Measurements from ENCODE around the gene CD164.

Gene CD164

GRCh38 chr6:109362102-109362884, 20.0 kb downstream of the CD164 start:
- no peaks in the 10 kb centered on the region for H3K27me3 ChIP-seq
- no peak for DNase-seq
- no peaks in the 10 kb centered on the region for H3K9me3 ChIP-seq
- H3K4me3 ChIP-seq (ENCODE audit: low read depth, low read length): no peak overlapping the region
- no peaks in the 10 kb centered on the region for H3K4me1 ChIP-seq
- peaks cover 50% of the 10 kb centered on the region for H3K36me3 ChIP-seq
- TF ChIP-seq CTCF (IDR thresholded peaks at IDR 0.05; ENCODE audit: low read depth, low read length): no peak

GRCh38 chr6:109360791-109361190, 21.5 kb downstream of the CD164 start:
- no peak overlapping the region for H3K4me3 ChIP-seq (ENCODE audit: low read depth, low read length)
- no peak for DNase-seq

GRCh38 chr6:109360281-109360680, 22.0 kb downstream of the CD164 start:
- Histone ChIP-seq H3K36me3 (peaks cover 32% of the 10 kb centered on the region), H3K4me1 (no peaks in the 10 kb centered on the region), H3K27me3 (no peaks in the 10 kb centered on the region), H3K4me3 (ENCODE audit: low read depth, low read length) (no peak overlapping the region), H3K9me3 (no peaks in the 10 kb centered on the region)
- TF ChIP-seq CTCF (IDR thresholded peaks at IDR 0.05; ENCODE audit: low read depth, low read length): no peak
- DNase-seq: no peak

More at GRCh38 chr6:109360791-109361190, 21.5 kb downstream of the CD164 start:
- no peak for TF ChIP-seq CTCF (IDR thresholded peaks at IDR 0.05; ENCODE audit: low read depth, low read length)
- Histone ChIP-seq H3K27me3 (no peaks in the 10 kb centered on the region), H3K36me3 (peaks cover 37% of the 10 kb centered on the region), H3K4me1 (no peaks in the 10 kb centered on the region), H3K9me3 (no peaks in the 10 kb centered on the region)

GRCh38 chr6:109359248-109359647, 23.0 kb downstream of the CD164 start:
- no peak for DNase-seq
- no peak for TF ChIP-seq CTCF (IDR thresholded peaks at IDR 0.05; ENCODE audit: low read depth, low read length)
- Histone ChIP-seq H3K4me1 (no peaks in the 10 kb centered on the region), H3K27me3 (no peaks in the 10 kb centered on the region), H3K9me3 (no peaks in the 10 kb centered on the region), H3K36me3 (peaks cover 25% of the 10 kb centered on the region), H3K4me3 (ENCODE audit: low read depth, low read length) (no peak overlapping the region)

- no peak overlapping the region for H3K4me3 ChIP-seq (ENCODE audit: low read depth, low read length)
- no peaks in the 10 kb centered on the region for H3K9me3 ChIP-seq
- DNase-seq: no peak
- H3K27me3 ChIP-seq: no peaks in the 10 kb centered on the region
- no peaks in the 10 kb centered on the region for H3K4me1 ChIP-seq
- no peak for TF ChIP-seq CTCF (IDR thresholded peaks at IDR 0.05; ENCODE audit: low read depth, low read length)
- peaks cover 21% of the 10 kb centered on the region for H3K36me3 ChIP-seq
Measured at GRCh38 chr6:109358204-109358603, 24.1 kb downstream of the CD164 start.

- peaks cover 5% of the 10 kb centered on the region for H3K36me3 ChIP-seq
- no peaks in the 10 kb centered on the region for H3K9me3 ChIP-seq
- H3K27me3 ChIP-seq: no peaks in the 10 kb centered on the region
- no peaks in the 10 kb centered on the region for H3K4me1 ChIP-seq
- no peak overlapping the region for H3K4me3 ChIP-seq (ENCODE audit: low read depth, low read length)
- DNase-seq: no peak
- no peak for TF ChIP-seq CTCF (IDR thresholded peaks at IDR 0.05; ENCODE audit: low read depth, low read length)
Measured at GRCh38 chr6:109356237-109356636, 26.0 kb downstream of the CD164 start.

Data from BE2C (cell line).